Right atrium auricular region (tissue), 2 donors: ENCODE results near the gene LBHD2. TPM values are rescaled to one million over a fixed set of nuclear protein-coding genes. Genes with fewer than 3 reads are reported as not detected.

ENCODE experiments used
- DNase-seq: peaks from one replicate; pipeline ENCODE4 v3.0.0-alpha.2; 2019; ENCODE audit warnings: low spot score
- H3K27ac ChIP-seq, 2 donors: fragments of 200-600 bp; sonication (generic); 1 replicate in 1 of 2; 2 replicates in 1 of 2; pipeline ENCODE4 v1.5.1; 2016 to 2019
- H3K27me3 ChIP-seq, 2 donors: fragments of 200-600 bp; sonication (generic); one replicate each; pipeline versions ENCODE4 v1.5.1 to v1.6.0; 2017 to 2019
- H3K36me3 ChIP-seq: fragments of 200-600 bp; sonication (generic); one replicate; pipeline ENCODE4 v1.5.1; 2016
- H3K4me1 ChIP-seq, 2 donors: fragments of 200-600 bp; sonication (generic); one replicate each; pipeline versions ENCODE4 v1.5.1 to v1.6.0; 2017 to 2019
- H3K4me3 ChIP-seq, 2 donors: fragments of 200-600 bp; sonication (generic); 1 replicate in 1 of 2; 2 replicates in 1 of 2; pipeline ENCODE4 v1.5.1; 2017 to 2019; ENCODE audit warnings: mild to moderate bottlenecking in 1 of 2, moderate library complexity in 1 of 2
- H3K9me3 ChIP-seq, 2 donors: fragments of 200-600 bp; sonication (generic); one replicate each; pipeline ENCODE4 v1.5.1; 2019
- CTCF ChIP-seq, 2 donors: fragments of 200-600 bp; sonication (generic); IDR thresholded peaks; one replicate each; pipeline ENCODE4 v1.5.1; 2019; ENCODE audit warnings: antibody characterized with exemption in 2 of 2
- total RNA-seq, 2 donors: library from RNA; depleted of rRNA; stranded (reverse); fragments of >200 nt; gene quantifications; one replicate each; pipeline ENCODE4 v1.1.0, GENCODE V29; 2016

LBHD2 gene
- total RNA-seq, 2 donors from 2014 or later, result not detected

GRCh38 chr14:103065861-103066260 is 18.1 kb upstream of the LBHD2 start:
- Histone ChIP-seq H3K4me3 (no peak overlapping the region), H3K27me3 (no peaks in the 10 kb centered on the region), H3K4me1 (peaks cover 0 to 17% of the 10 kb centered on the region in 2 donors), H3K9me3 (no peaks in the 10 kb centered on the region), H3K36me3 (no peaks in the 10 kb centered on the region), H3K27ac (no peak overlapping the region)
- TF ChIP-seq CTCF (IDR thresholded peaks at IDR 0.05), result no peak
- no peak for DNase-seq

GRCh38 chr14:103066399-103066798 is 17.6 kb upstream of the LBHD2 start:
- Histone ChIP-seq H3K36me3 (no peaks in the 10 kb centered on the region), H3K4me1 (peaks cover 0 to 17% of the 10 kb centered on the region in 2 donors), H3K9me3 (no peaks in the 10 kb centered on the region), H3K4me3 (no peak overlapping the region), H3K27ac (no peak overlapping the region), H3K27me3 (no peaks in the 10 kb centered on the region)
- DNase-seq, result no peak
- no peak for TF ChIP-seq CTCF (IDR thresholded peaks at IDR 0.05)

GRCh38 chr14:103067231-103067954 is 16.6 kb upstream of the LBHD2 start:
- Histone ChIP-seq H3K9me3 (no peaks in the 10 kb centered on the region), H3K27ac (peak overlapping the region; percentile 43 to 51)

GRCh38 chr14:103068351-103069073 is 15.5 kb upstream of the LBHD2 start:
- TF ChIP-seq CTCF (IDR thresholded peaks at IDR 0.05), result no peak
- no peak for DNase-seq
- H3K36me3 ChIP-seq, result no peaks in the 10 kb centered on the region
- H3K9me3 ChIP-seq, result no peaks in the 10 kb centered on the region
- no peak overlapping the region for H3K4me3 ChIP-seq
- peak overlapping the region; percentile 43 to 51 for H3K27ac ChIP-seq
- H3K27me3 ChIP-seq, result no peaks in the 10 kb centered on the region
- peaks cover 0 to 19% of the 10 kb centered on the region in 2 donors for H3K4me1 ChIP-seq

More at GRCh38 chr14:103067231-103067954, 16.6 kb upstream of the LBHD2 start:
- no peaks in the 10 kb centered on the region for H3K36me3 ChIP-seq
- H3K4me3 ChIP-seq, result no peak overlapping the region
- H3K27me3 ChIP-seq, result no peaks in the 10 kb centered on the region
- peaks cover 0 to 17% of the 10 kb centered on the region in 2 donors for H3K4me1 ChIP-seq
- TF ChIP-seq CTCF (IDR thresholded peaks at IDR 0.05), result no peak
- DNase-seq, result peak; percentile 76

- no peaks in the 10 kb centered on the region for H3K36me3 ChIP-seq
- H3K27me3 ChIP-seq, result no peaks in the 10 kb centered on the region
- peaks cover 0 to 37% of the 10 kb centered on the region in 2 donors for H3K4me1 ChIP-seq
- no peak overlapping the region for H3K4me3 ChIP-seq
- no peak for DNase-seq
- no peaks in the 10 kb centered on the region for H3K9me3 ChIP-seq
- H3K27ac ChIP-seq, result no peak overlapping the region
- TF ChIP-seq CTCF (IDR thresholded peaks at IDR 0.05), result no peak
Measured at GRCh38 chr14:103070263-103070885, 13.6 kb upstream of the LBHD2 start.
